Stimulated activated CD4-positive, alpha-beta T cell treated with anti-CD3 and anti-CD28 coated beads, Interleukin-12 subunit alpha, Interleukin-12 subunit beta, amount 100 ng/mL, for 24 hours (primary cell): Measurements from ENCODE around the gene CRYZ.
"Not testable (repeated sequence)": the region's sequence is repeated elsewhere in the genome, so short reads cannot be mapped to it uniquely, and the experiment has no call there.

Source experiments
- DNase-seq, 2 experiments: peaks; one replicate each; pipeline ENCODE4 v3.0.0-alpha.2; 2020; ENCODE audit warnings: low read depth in 2 of 2

The CRYZ gene

GRCh38 chr1:74732960-74733603 lies at the start of gene CRYZ, which contains the start of gene TYW3:
TSS of gene CRYZ (minus strand) at chr1:74733050. CDS start at chr1:74724821, 8,229 bp downstream.
TSS of gene TYW3 (plus strand) at chr1:74733152. CDS start at chr1:74733245, 93 bp downstream.
- peak; percentile 70 to 75 for DNase-seq

- DNase-seq: no peak
Measured at GRCh38 chr1:74780594-74780993, 47.7 kb upstream of the CRYZ start.

GRCh38 chr1:74779750-74780149 lies 46.9 kb upstream of the CRYZ start:
- DNase-seq: no peak

GRCh38 chr1:74777525-74777924 lies 44.7 kb upstream of the CRYZ start:
- DNase-seq: no peak

GRCh38 chr1:74775735-74776134 lies 42.9 kb upstream of the CRYZ start:
- no peak for DNase-seq

GRCh38 chr1:74773582-74773981 lies 40.7 kb upstream of the CRYZ start:
- no peak for DNase-seq

GRCh38 chr1:74772945-74773344 lies 40.1 kb upstream of the CRYZ start:
- DNase-seq: no peak

- DNase-seq: no peak
Measured at GRCh38 chr1:74771913-74772515, 39.2 kb upstream of the CRYZ start.

- no peak for DNase-seq
Measured at GRCh38 chr1:74767490-74767889, 34.6 kb upstream of the CRYZ start.

- no peak for DNase-seq
Measured at GRCh38 chr1:74766579-74766978, 33.7 kb upstream of the CRYZ start.

GRCh38 chr1:74763807-74764206 lies 31.0 kb upstream of the CRYZ start:
- no peak for DNase-seq

- DNase-seq: not testable (repeated sequence)
Measured at GRCh38 chr1:74756650-74757049, 23.8 kb upstream of the CRYZ start.

- no peak for DNase-seq
Measured at GRCh38 chr1:74755475-74755874, 22.6 kb upstream of the CRYZ start.

GRCh38 chr1:74753104-74753503 lies 20.3 kb upstream of the CRYZ start:
- no peak for DNase-seq

- no peak for DNase-seq
Measured at GRCh38 chr1:74748960-74749359, 16.1 kb upstream of the CRYZ start.

GRCh38 chr1:74745247-74745646 lies 12.4 kb upstream of the CRYZ start:
- not testable (repeated sequence) for DNase-seq

GRCh38 chr1:74740307-74740980 lies 7.6 kb upstream of the CRYZ start:
- not testable (repeated sequence) for DNase-seq

- DNase-seq: no peak
Measured at GRCh38 chr1:74737333-74737732, 4.5 kb upstream of the CRYZ start.

GRCh38 chr1:74733604-74734484 lies 994 bp upstream of the CRYZ start:
- DNase-seq: no peak

GRCh38 chr1:74732071-74732946 lies 541 bp downstream of the CRYZ start:
- not testable (repeated sequence) for DNase-seq
